DND-41 (cell line): ENCODE data around the gene FHIT.

Source experiments
- ATAC-seq: fragments of 200-7000 bp; cut with Tn5 transposase; 3 replicates; pipeline ENCODE4 v1.9.1; 2021; ENCODE audit warnings: low read depth; ENCODE audit not compliant: insufficient read depth
- DNase-seq: peaks from one replicate; pipeline ENCODE4 v3.0.0-alpha.2; 2020
- H2AFZ ChIP-seq: 2 replicates; pipeline ENCODE4 v1.6.0; 2012; ENCODE audit warnings: low read depth, low read length
- H3K27ac ChIP-seq: 2 replicates; pipeline ENCODE4 v1.5.1; 2012; ENCODE audit warnings: low read length, inconsistent platforms
- H3K27me3 ChIP-seq: fragments of 200-600 bp; sonication (generic); 2 replicates; pipeline ENCODE4 v1.6.0; 2012; ENCODE audit warnings: low read length, mild to moderate bottlenecking, inconsistent platforms; ENCODE audit not compliant: insufficient read depth, poor library complexity
- H3K36me3 ChIP-seq: 2 replicates; pipeline ENCODE4 v1.5.1; 2012; ENCODE audit warnings: low read length, inconsistent platforms; ENCODE audit not compliant: insufficient read depth
- H3K4me1 ChIP-seq: 2 replicates; pipeline ENCODE4 v1.5.1; 2012; ENCODE audit warnings: mild to moderate bottlenecking, low read length; ENCODE audit not compliant: insufficient read depth
- H3K4me2 ChIP-seq: 2 replicates; pipeline ENCODE4 v1.6.0; 2012; ENCODE audit warnings: mild to moderate bottlenecking, moderate library complexity, low read length, inconsistent platforms; ENCODE audit not compliant: insufficient read depth
- H3K4me3 ChIP-seq, 2 experiments: fragments of 200-600 bp in 1 of 2; shearing (Covaris generic) in 1 of 2; 2 replicates each; pipeline ENCODE4 v1.5.1; 2012 to 2016; ENCODE audit warnings: inconsistent platforms in 2 of 2, low read length in 2 of 2, mild to moderate bottlenecking in 2 of 2, low read depth in 1 of 2, moderate library complexity in 1 of 2
- H3K79me2 ChIP-seq: 2 replicates; pipeline ENCODE4 v1.6.0; 2012; ENCODE audit warnings: low read length, inconsistent platforms; ENCODE audit not compliant: insufficient read depth
- H3K9ac ChIP-seq: 2 replicates; pipeline ENCODE4 v1.6.0; 2012; ENCODE audit warnings: low read depth, mild to moderate bottlenecking, inconsistent platforms, low read length, moderate library complexity
- H3K9me3 ChIP-seq: 2 replicates; pipeline ENCODE4 v1.5.1; 2012; ENCODE audit warnings: low read length, moderate library complexity, mild to moderate bottlenecking, inconsistent platforms; ENCODE audit not compliant: insufficient read depth, severe bottlenecking
- H4K20me1 ChIP-seq: 2 replicates; pipeline ENCODE4 v1.6.0; 2012; ENCODE audit warnings: low read length; ENCODE audit not compliant: insufficient read depth
- EZH2 ChIP-seq: IDR thresholded peaks from 3 replicates; pipeline ENCODE4 v1.6.1; 2012; ENCODE audit warnings: borderline replicate concordance, low read depth, mild to moderate bottlenecking, moderate library complexity, low read length, inconsistent platforms; ENCODE audit not compliant: severe bottlenecking
- TF ChIP-seq, protein P1 (sequence below): IDR thresholded peaks from 2 replicates; pipeline ENCODE4 v1.5.1; 2012; ENCODE audit warnings: borderline replicate concordance, low read length, moderate library complexity, mild to moderate bottlenecking; ENCODE audit not compliant: poor library complexity, severe bottlenecking; ENCODE audit errors: extremely low read depth

Gene FHIT

DNA sequence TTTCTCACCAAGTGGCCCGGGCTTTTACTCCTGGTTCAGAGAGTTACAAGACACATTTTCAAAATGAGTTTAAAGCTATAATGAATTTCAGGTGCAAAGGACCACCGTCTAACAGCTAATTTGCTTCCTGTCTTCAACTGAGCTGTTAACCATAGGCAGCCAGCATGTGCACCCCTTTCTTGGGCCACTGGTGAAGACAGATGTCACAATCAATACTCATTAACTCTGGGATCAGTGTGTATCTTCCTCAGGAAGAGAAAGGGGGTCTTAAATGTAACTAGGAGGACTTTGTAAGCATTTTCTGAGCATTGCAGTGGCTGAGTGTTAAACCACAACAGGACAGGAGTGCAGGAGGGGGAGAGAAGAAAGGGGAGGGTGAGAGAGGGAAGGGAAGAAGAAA, 1450.8 kb downstream of the FHIT start:
- TF ChIP-seq, protein P1, sequence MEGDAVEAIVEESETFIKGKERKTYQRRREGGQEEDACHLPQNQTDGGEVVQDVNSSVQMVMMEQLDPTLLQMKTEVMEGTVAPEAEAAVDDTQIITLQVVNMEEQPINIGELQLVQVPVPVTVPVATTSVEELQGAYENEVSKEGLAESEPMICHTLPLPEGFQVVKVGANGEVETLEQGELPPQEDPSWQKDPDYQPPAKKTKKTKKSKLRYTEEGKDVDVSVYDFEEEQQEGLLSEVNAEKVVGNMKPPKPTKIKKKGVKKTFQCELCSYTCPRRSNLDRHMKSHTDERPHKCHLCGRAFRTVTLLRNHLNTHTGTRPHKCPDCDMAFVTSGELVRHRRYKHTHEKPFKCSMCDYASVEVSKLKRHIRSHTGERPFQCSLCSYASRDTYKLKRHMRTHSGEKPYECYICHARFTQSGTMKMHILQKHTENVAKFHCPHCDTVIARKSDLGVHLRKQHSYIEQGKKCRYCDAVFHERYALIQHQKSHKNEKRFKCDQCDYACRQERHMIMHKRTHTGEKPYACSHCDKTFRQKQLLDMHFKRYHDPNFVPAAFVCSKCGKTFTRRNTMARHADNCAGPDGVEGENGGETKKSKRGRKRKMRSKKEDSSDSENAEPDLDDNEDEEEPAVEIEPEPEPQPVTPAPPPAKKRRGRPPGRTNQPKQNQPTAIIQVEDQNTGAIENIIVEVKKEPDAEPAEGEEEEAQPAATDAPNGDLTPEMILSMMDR = no peak
- TF ChIP-seq EZH2 = no peak
- Histone ChIP-seq H3K27me3 (no peaks in the 10 kb centered on the region), H3K9ac (no peak overlapping the region), H3K36me3 (0 out of 2 replicates have a peak, but pooled peaks cover 4% of the 10 kb centered on the region), H4K20me1 (no peaks in the 10 kb centered on the region), H2AFZ (no peak overlapping the region), H3K79me2 (no peaks in the 10 kb centered on the region), H3K4me1 (peaks cover 27% of the 10 kb centered on the region), H3K4me2 (peak overlapping the region; percentile 1; the same call in 1 of the 2 replicates), H3K27ac (peak overlapping the region; percentile 27), H3K9me3 (no peaks in the 10 kb centered on the region), H3K4me3 (no peak overlapping the region)
- DNase-seq (peak; percentile 21), ATAC-seq (peak; percentile 86)

DNA sequence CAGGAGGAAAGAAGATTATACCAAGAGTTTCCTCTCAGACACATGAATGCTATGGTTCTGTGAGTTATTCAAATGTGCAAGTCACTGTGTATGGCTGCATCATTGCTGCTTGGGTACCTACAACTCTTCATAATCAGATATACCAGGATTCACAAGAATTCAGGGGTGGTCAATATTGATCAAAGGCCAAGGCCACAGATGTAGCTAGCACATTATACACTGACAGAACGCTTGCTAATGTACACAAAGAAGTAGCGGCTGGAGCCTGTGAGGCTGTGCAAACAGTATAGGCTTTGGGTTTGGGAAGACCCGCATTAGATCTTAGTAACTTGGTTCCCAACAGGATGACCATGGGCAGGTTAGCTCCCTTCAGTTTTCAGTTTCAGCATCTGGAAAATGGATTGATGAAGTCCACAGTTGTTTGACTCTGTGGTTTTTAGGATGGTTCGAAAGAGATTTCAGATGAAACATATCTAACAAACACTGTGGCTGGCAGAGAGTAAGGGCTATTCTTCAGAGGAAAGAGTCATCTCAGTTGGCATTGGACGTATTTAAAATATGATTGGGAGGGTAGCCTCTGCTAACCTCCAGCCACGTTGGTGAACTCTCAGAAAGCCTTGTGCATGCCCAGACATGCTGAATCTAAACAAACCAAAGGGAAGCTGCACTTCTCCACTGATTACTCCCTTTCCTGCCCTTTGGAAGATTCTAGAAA, 1452.7 kb downstream of the FHIT start:
- no peak overlapping the region for H2AFZ ChIP-seq
- no peak overlapping the region for H3K27ac ChIP-seq
- TF ChIP-seq, protein P1 = no peak
- no peak for TF ChIP-seq EZH2
- 0 out of 2 replicates have a peak, but pooled peaks cover 4% of the 10 kb centered on the region for H3K36me3 ChIP-seq
- no peaks in the 10 kb centered on the region for H3K79me2 ChIP-seq
- no peak overlapping the region for H3K4me3 ChIP-seq
- H4K20me1 ChIP-seq = no peaks in the 10 kb centered on the region
- H3K4me1 ChIP-seq = peaks cover 29% of the 10 kb centered on the region
- H3K9ac ChIP-seq = no peak overlapping the region
- DNase-seq = no peak
- no peak overlapping the region for H3K4me2 ChIP-seq
- ATAC-seq = no peak
- H3K27me3 ChIP-seq = no peaks in the 10 kb centered on the region
- no peaks in the 10 kb centered on the region for H3K9me3 ChIP-seq

DNA sequence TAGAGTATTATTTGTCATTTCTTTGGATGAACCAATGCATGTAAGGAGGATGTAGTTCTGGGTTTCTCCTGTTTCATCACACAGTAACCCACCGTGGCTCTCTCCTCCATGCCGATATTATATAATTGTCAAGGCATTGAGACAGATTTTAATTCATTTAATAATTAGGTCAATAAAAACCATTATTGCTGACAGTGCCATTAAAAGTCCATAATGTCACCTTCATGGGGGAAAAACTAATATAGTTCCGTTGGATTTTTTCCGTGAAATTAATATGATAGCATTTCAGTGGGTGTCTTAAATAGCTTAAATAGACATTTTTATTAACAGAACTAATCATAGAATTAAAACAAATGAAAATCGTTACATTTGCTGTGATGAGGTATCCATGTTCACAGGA, 1453.7 kb downstream of the FHIT start:
- no peak overlapping the region for H3K27ac ChIP-seq
- H3K9me3 ChIP-seq = no peaks in the 10 kb centered on the region
- peaks cover 29% of the 10 kb centered on the region for H3K4me1 ChIP-seq
- no peaks in the 10 kb centered on the region for H3K27me3 ChIP-seq
- H3K36me3 ChIP-seq = 0 out of 2 replicates have a peak, but pooled peaks cover 4% of the 10 kb centered on the region
- ATAC-seq (no peak), DNase-seq (no peak)
- no peaks in the 10 kb centered on the region for H3K79me2 ChIP-seq
- no peak overlapping the region for H3K4me2 ChIP-seq
- no peak overlapping the region for H3K9ac ChIP-seq
- H2AFZ ChIP-seq = no peak overlapping the region
- no peak overlapping the region for H3K4me3 ChIP-seq
- TF ChIP-seq, protein P1 = no peak
- TF ChIP-seq EZH2 = no peak
- no peaks in the 10 kb centered on the region for H4K20me1 ChIP-seq
